ENCODE measurements around the gene TREML4. TPM values are rescaled to one million over a fixed set of nuclear protein-coding genes. Genes with fewer than 3 reads are reported as not detected.

The TREML4 gene
- total and polyA plus RNA-seq, 10 of the 15 experiments (the other 5 are each of a cell fraction or from before 2014, with no cell fraction given) = not detected

- TF ChIP-seq ZNF687 (IDR thresholded peaks at IDR 0.05) (no peak), DPF2 (IDR thresholded peaks at IDR 0.05) (0 out of 2 replicates have a peak, but pooled peaks have one; percentile 19), POLR2A (IDR thresholded peaks at IDR 0.05; ENCODE audit: low read depth, low read length) (no peak), HCFC1 (IDR thresholded peaks at IDR 0.05; ENCODE audit: low read length) (no peak), RAD21 (IDR thresholded peaks at IDR 0.05; ENCODE audit: insufficient read depth, low read depth, low read length) (peak; percentile 79), NFXL1 (IDR thresholded peaks at IDR 0.05; ENCODE audit: borderline replicate concordance) (no peak), ATF7 (IDR thresholded peaks at IDR 0.05; ENCODE audit: low read depth) (0 out of 2 replicates have a peak, but pooled peaks have one; percentile 9), SMARCA5 (IDR thresholded peaks at IDR 0.05) (0 out of 2 replicates have a peak, but pooled peaks have one; percentile 46), STAT3 (IDR thresholded peaks at IDR 0.05; ENCODE audit: low read depth, low read length) (no peak), NRF1 (conservative IDR thresholded peaks at IDR 0.05; ENCODE audit: low read depth, low read length) (no peak), POLR2AphosphoS5 (IDR thresholded peaks at IDR 0.05; ENCODE audit: low read length) (peak; percentile 66), ZNF217 (IDR thresholded peaks at IDR 0.05) (no peak), LARP7 (IDR thresholded peaks at IDR 0.05) (no peak), BHLHE40 (IDR thresholded peaks at IDR 0.05; ENCODE audit: borderline replicate concordance in 1 of 2, low read depth in 2 of 2, low read length in 1 of 2) (peak; percentile 23 to 56; a peak in 1 of 4 replicates), ZBTB40 (IDR thresholded peaks at IDR 0.05; ENCODE audit: borderline replicate concordance) (no peak), ZNF592 (IDR thresholded peaks at IDR 0.05) (no peak), MEF2A (IDR thresholded peaks at IDR 0.05; ENCODE audit: insufficient read depth, low read depth, low read length) (0 out of 2 replicates have a peak, but pooled peaks have one; percentile 26)
Measured at GRCh38 chr6:41278699-41279405, 50.7 kb downstream of the TREML4 start (continued).
